PC-3 (cell line): ENCODE results near the gene ECHS1. TPM values are rescaled to one million over a fixed set of nuclear protein-coding genes. Genes with fewer than 3 reads are reported as not detected.
A peak's percentile ranks its signal among the peaks of the same experiment; 100 is the strongest.

Experiments used
- ATAC-seq: fragments of 200-7000 bp; cut with Tn5 transposase; 2 replicates; pipeline ENCODE4 v1.9.1; 2020; ENCODE audit warnings: mild to moderate bottlenecking, moderate library complexity
- BruUV-seq: library from RNA; stranded (reverse); fragments of 400-500 nt; replicated peaks from 2 replicates; lab custom pipeline; 2021; lab: Mats Ljungman, UMichigan
- CTCF ChIA-PET: fragments of 300-600 bp; sonication (Branson Sonifier 250); formaldehyde crosslinking; loops from one replicate; lab custom pipeline; 2022; ENCODE audit warnings: antibody characterized with exemption; lab: Charles Lee
- POLR2A ChIA-PET: fragments of 300-600 bp; sonication (Branson Sonifier 250); formaldehyde crosslinking; loops from one replicate; lab custom pipeline; 2022; ENCODE audit warnings: antibody characterized with exemption; ENCODE audit not compliant: unreplicated experiment; lab: Charles Lee
- DNase-seq: peaks from one replicate; pipeline ENCODE4 v3.0.0-alpha.2; 2015
- H2AFZ ChIP-seq: fragments of 300-600 bp; sonication (generic); 2 replicates; pipeline ENCODE4 v1.6.0; 2016; ENCODE audit warnings: antibody characterized with exemption, low read length
- H3F3A ChIP-seq: fragments of 300-600 bp; sonication (generic); one replicate; pipeline ENCODE4 v1.6.0; 2017; ENCODE audit warnings: antibody characterized with exemption, low read length, control low read depth, mild to moderate bottlenecking; ENCODE audit not compliant: unreplicated experiment
- H3K27ac ChIP-seq: fragments of 300-600 bp; sonication (generic); 2 replicates; pipeline ENCODE4 v1.5.1; 2016; ENCODE audit warnings: mild to moderate bottlenecking, low read length
- H3K27me3 ChIP-seq: fragments of 300-600 bp; sonication (generic); 2 replicates; pipeline ENCODE4 v1.6.1; 2016; ENCODE audit warnings: low read length, mixed read lengths
- H3K36me3 ChIP-seq: fragments of 300-600 bp; sonication (generic); 2 replicates; pipeline ENCODE4 v1.6.1; 2016; ENCODE audit warnings: low read depth, mixed run types, low read length, mixed read lengths
- H3K4me1 ChIP-seq: fragments of 300-600 bp; sonication (generic); 2 replicates; pipeline ENCODE4 v1.5.1; 2016; ENCODE audit warnings: low read length; ENCODE audit not compliant: insufficient read depth
- H3K4me2 ChIP-seq: fragments of 300-600 bp; sonication (generic); 2 replicates; pipeline ENCODE4 v1.6.0; 2016; ENCODE audit warnings: low read length
- H3K4me3 ChIP-seq: fragments of 300-600 bp; sonication (generic); 2 replicates; pipeline ENCODE4 v1.5.1; 2016; ENCODE audit warnings: mild to moderate bottlenecking, low read length, mixed read lengths
- H3K79me2 ChIP-seq: fragments of 300-600 bp; sonication (generic); 2 replicates; pipeline ENCODE4 v1.6.1; 2017; ENCODE audit warnings: low read length, mixed read lengths
- H3K9ac ChIP-seq: fragments of 300-600 bp; sonication (generic); 2 replicates; pipeline ENCODE4 v1.6.0; 2016; ENCODE audit warnings: mild to moderate bottlenecking, low read length
- H3K9me2 ChIP-seq: fragments of 300-600 bp; sonication (generic); replicated peaks from 2 replicates; pipeline ENCODE4 v1.6.1; 2016; ENCODE audit warnings: mixed run types, low read length, mixed read lengths
- H3K9me3 ChIP-seq: fragments of 300-600 bp; sonication (generic); 2 replicates; pipeline ENCODE4 v1.6.1; 2016; ENCODE audit warnings: low read length, mixed read lengths
- H4K20me1 ChIP-seq: fragments of 300-600 bp; sonication (generic); 2 replicates; pipeline ENCODE4 v1.6.1; 2016; ENCODE audit warnings: low read length, mixed read lengths
- CTCF ChIP-seq: fragments of 300-600 bp; sonication (generic); conservative IDR thresholded peaks from 2 replicates; pipeline ENCODE4 v1.5.1; 2017; ENCODE audit warnings: antibody characterized with exemption, low read depth, mild to moderate bottlenecking, low read length
- EZH2 ChIP-seq: fragments of 300-600 bp; sonication (generic); IDR thresholded peaks from one replicate; pipeline ENCODE4 v1.6.1; 2017; ENCODE audit warnings: antibody characterized with exemption, mild to moderate bottlenecking, low read length; ENCODE audit not compliant: unreplicated experiment
- EZH2phosphoT487 ChIP-seq: fragments of 300-600 bp; sonication (generic); IDR thresholded peaks from 2 replicates; pipeline ENCODE4 v1.6.1; 2018; ENCODE audit warnings: mild to moderate bottlenecking, antibody characterized with exemption, low read length, borderline replicate concordance
- intact Hi-C: fragments of 100-400 bp; cut with micrococcal nuclease; formaldehyde crosslinking; loops from 2 replicates; pipeline ENCODE4 v1.9.0; 2023
- total RNA-seq: library from RNA; depleted of rRNA; stranded (reverse); fragments of >200 nt; gene quantifications from 2 replicates; pipeline ENCODE4 v1.2.3, GENCODE V29; 2014

Gene ECHS1
- total RNA-seq, 1 experiment from 2014 or later = 120 TPM

- ATAC-seq (peak; percentile 94), DNase-seq (peak; percentile 66)
- BruUV-seq = no TSS peak
- H4K20me1 ChIP-seq = no peaks in the 10 kb centered on the region
- H3K9ac ChIP-seq = no peak overlapping the region
- H3K4me2 ChIP-seq = peak overlapping the region; percentile 85
- ChIA-PET POLR2A (interaction anchor here (0.6 kb wide), 1 partner anchor 157 kb away, joined by 4 read pairs; no protein-coding TSS in a partner anchor), CTCF (no interaction called here)
- H3K9me3 ChIP-seq = no peaks in the 10 kb centered on the region
- peak overlapping the region; percentile 79 for H2AFZ ChIP-seq
- no peaks in the 10 kb centered on the region for H3F3A ChIP-seq
- no peak overlapping the region for H3K27ac ChIP-seq
- no peaks in the 10 kb centered on the region for H3K9me2 ChIP-seq
- peak overlapping the region; percentile 68 for H3K4me3 ChIP-seq
- no peaks in the 10 kb centered on the region for H3K36me3 ChIP-seq
- no peak for TF ChIP-seq EZH2
- peak; percentile 73 for TF ChIP-seq CTCF
- H3K27me3 ChIP-seq = no peaks in the 10 kb centered on the region
- intact Hi-C loops = no loop called here
- H3K79me2 ChIP-seq = no peaks in the 10 kb centered on the region
- H3K4me1 ChIP-seq = no peaks in the 10 kb centered on the region
These were observed 54.5 kb downstream of the ECHS1 start for GRCh38 chr10:133318494-133319127.

GRCh38 chr10:133316732-133317131 is 56.4 kb downstream of the ECHS1 start:
- no TSS peak for BruUV-seq
- Histone ChIP-seq H3K9me3 (no peaks in the 10 kb centered on the region), H3K27me3 (no peaks in the 10 kb centered on the region), H3K4me3 (no peak overlapping the region), H3K9me2 (no peaks in the 10 kb centered on the region), H2AFZ (no peak overlapping the region), H4K20me1 (no peaks in the 10 kb centered on the region), H3K4me1 (no peaks in the 10 kb centered on the region), H3K36me3 (no peaks in the 10 kb centered on the region; the same call in 1 of the 2 replicates), H3K4me2 (no peak overlapping the region), H3K79me2 (no peaks in the 10 kb centered on the region), H3K9ac (no peak overlapping the region), H3F3A (no peaks in the 10 kb centered on the region), H3K27ac (no peak overlapping the region)
- DNase-seq (no peak), ATAC-seq (no peak)
- TF ChIP-seq EZH2phosphoT487 (no peak), CTCF (no peak)
- CTCF ChIA-PET = no interaction called here
- intact Hi-C loops = no loop called here
- POLR2A ChIA-PET = no interaction called here

- peaks cover 3% of the 10 kb centered on the region; the same call in 1 of the 2 replicates for H3K36me3 ChIP-seq
- POLR2A ChIA-PET = no interaction called here
- no peak overlapping the region for H2AFZ ChIP-seq
- no peak overlapping the region for H3K9ac ChIP-seq
- no peaks in the 10 kb centered on the region for H3K27me3 ChIP-seq
- no peak overlapping the region for H3K4me2 ChIP-seq
- no TSS peak for BruUV-seq
- intact Hi-C loops = no loop called here
- no peaks in the 10 kb centered on the region for H3F3A ChIP-seq
- no peaks in the 10 kb centered on the region for H3K9me2 ChIP-seq
- no peak for DNase-seq
- no peaks in the 10 kb centered on the region for H4K20me1 ChIP-seq
- H3K4me1 ChIP-seq = no peaks in the 10 kb centered on the region
- no peak for TF ChIP-seq EZH2
- no peak overlapping the region for H3K27ac ChIP-seq
- H3K9me3 ChIP-seq = no peaks in the 10 kb centered on the region
- H3K4me3 ChIP-seq = no peak overlapping the region
- H3K79me2 ChIP-seq = no peaks in the 10 kb centered on the region
- CTCF ChIA-PET = no interaction called here
- no peak for ATAC-seq
These were observed 56.9 kb downstream of the ECHS1 start for GRCh38 chr10:133316266-133316665.
